GM12873 (cell line): ENCODE results near the gene AKAP13.

Experiments
- CTCF ChIP-seq: IDR thresholded peaks from 2 replicates; pipeline ENCODE4 v1.5.1; 2012; ENCODE audit warnings: low read depth, mild to moderate bottlenecking, moderate library complexity, low read length, control low read depth; ENCODE audit not compliant: insufficient read depth; ENCODE audit errors: missing control alignments

AKAP13 gene

DNA sequence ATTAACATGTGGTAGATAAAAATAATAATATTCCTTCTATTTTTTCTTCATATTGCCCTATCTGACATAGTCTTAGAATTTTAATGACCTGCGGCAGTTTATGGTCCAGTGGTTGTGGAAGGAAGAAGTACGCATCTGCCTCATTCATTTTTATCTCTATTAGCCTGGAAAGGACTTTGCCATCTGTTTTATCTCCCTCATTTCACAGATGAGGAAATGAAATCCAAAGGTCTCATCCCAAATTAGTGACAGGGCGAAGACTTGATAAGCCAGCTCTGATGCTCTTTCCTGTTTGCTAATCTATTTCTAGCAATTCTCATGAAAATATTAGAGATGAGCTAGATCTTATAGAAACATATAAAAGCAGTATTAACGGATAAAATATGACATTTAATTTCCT lies 301.0 kb downstream of the AKAP13 start:
- TF ChIP-seq CTCF = no peak

DNA sequence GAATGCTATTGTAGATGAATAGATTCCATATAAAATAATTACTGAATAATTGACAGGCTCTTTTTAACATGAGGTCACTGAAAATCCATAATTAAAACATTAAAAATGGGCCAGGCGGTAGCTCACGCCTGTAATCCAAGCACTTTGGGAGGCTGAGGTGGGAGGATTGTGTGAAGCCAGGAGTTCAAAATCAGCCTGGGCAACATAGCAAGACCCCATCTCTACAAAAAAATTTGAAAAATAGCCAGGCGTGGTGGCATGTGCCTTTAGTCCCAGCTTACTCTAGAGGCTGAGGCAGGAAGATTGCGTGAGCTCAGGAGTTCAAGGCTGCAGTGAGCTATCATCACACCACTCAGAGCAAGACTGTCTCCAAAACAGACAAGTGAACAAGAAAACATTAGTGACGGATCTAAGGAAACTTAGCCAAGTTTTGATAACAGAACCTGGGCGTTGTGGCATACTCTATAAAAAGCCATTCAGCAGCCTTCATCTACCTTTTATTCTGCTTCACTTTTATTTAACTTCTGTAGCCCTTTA lies 303.8 kb downstream of the AKAP13 start:
- TF ChIP-seq CTCF = no peak

GRCh38 chr15:85685356-85685755 lies 305.0 kb downstream of the AKAP13 start:
- TF ChIP-seq CTCF = no peak

- no peak for TF ChIP-seq CTCF
Measured at GRCh38 chr15:85687329-85687728, 306.9 kb downstream of the AKAP13 start.

GRCh38 chr15:85688711-85689110 lies 308.3 kb downstream of the AKAP13 start:
- TF ChIP-seq CTCF = no peak

DNA sequence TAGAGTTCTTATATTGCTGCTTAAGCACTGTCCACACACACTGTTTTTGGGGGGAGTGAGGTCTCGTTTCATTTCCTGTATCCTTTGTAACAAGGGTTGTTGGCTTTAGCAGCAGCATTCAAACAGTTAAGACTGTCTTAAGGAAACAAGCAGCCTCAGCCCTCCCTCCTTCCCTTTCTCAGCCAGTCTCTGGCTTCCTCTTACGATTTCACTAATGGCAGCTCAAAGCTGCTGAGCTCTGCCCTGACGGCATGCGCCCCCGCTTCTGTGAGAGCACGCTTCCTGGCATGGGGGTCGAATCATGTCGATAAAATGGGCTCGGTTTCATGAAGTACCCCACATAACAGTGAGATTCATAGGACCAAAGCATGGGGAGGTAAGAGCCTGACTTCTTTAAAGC lies 309.3 kb downstream of the AKAP13 start:
- peak; percentile 3 for TF ChIP-seq CTCF

GRCh38 chr15:85690561-85691231 lies 310.3 kb downstream of the AKAP13 start:
- TF ChIP-seq CTCF = no peak
